HG02884 (cell line): ENCODE results near the gene NAALAD2.
"Not testable (repeated sequence)": the region's sequence is repeated elsewhere in the genome, so short reads cannot be mapped to it uniquely, and the experiment has no call there.

Experiments
- ATAC-seq: cut with Tn5 transposase; IDR thresholded peaks from one replicate; pipeline ENCODE4 v1.9.1; 2021; ENCODE audit warnings: mild to moderate bottlenecking, moderate library complexity; ENCODE audit not compliant: unreplicated experiment

The NAALAD2 gene

GRCh38 chr11:90189011-90189410 is 54.5 kb downstream of the NAALAD2 start:
- ATAC-seq = no peak

GRCh38 chr11:90192869-90193582 is 58.6 kb downstream of the NAALAD2 start:
- peak; percentile 40 for ATAC-seq

- no peak for ATAC-seq
Measured at GRCh38 chr11:90197377-90197776, 62.9 kb downstream of the NAALAD2 start.

GRCh38 chr11:90202342-90202741 is 67.9 kb downstream of the NAALAD2 start:
- no peak for ATAC-seq

- ATAC-seq = no peak
Measured at GRCh38 chr11:90204407-90204806, 69.9 kb downstream of the NAALAD2 start.

GRCh38 chr11:90204832-90205646 is 70.6 kb downstream of the NAALAD2 start:
- ATAC-seq = peak; percentile 78

- not testable (repeated sequence) for ATAC-seq
Measured at GRCh38 chr11:90207992-90208391, 73.5 kb downstream of the NAALAD2 start.

- no peak for ATAC-seq
Measured at GRCh38 chr11:90208857-90209256, 74.4 kb downstream of the NAALAD2 start.

GRCh38 chr11:90213322-90213721 is 78.9 kb downstream of the NAALAD2 start:
- ATAC-seq = no peak

- no peak for ATAC-seq
Measured at GRCh38 chr11:90216611-90217010, 82.1 kb downstream of the NAALAD2 start.

GRCh38 chr11:90218606-90219005 is 84.1 kb downstream of the NAALAD2 start:
- ATAC-seq = no peak

- ATAC-seq = no peak
Measured at GRCh38 chr11:90219438-90219837, 85.0 kb downstream of the NAALAD2 start.

- no peak for ATAC-seq
Measured at GRCh38 chr11:90220391-90220790, 85.9 kb downstream of the NAALAD2 start.

GRCh38 chr11:90221803-90222458 is 87.5 kb downstream of the NAALAD2 start:
- peak; percentile 9 for ATAC-seq

GRCh38 chr11:90222459-90223247 is 88.2 kb downstream of the NAALAD2 start, which contains the start of gene CHORDC1:
Gene CHORDC1 (minus strand): TSS chr11:90223049. CDS start chr11:90222954, 95 bp downstream.
- peak; percentile 85 for ATAC-seq

- ATAC-seq = peak; percentile 45
Measured at GRCh38 chr11:90223248-90223585, 88.8 kb downstream of the NAALAD2 start.

GRCh38 chr11:90228056-90228455 is 93.6 kb downstream of the NAALAD2 start:
- no peak for ATAC-seq

- no peak for ATAC-seq
Measured at GRCh38 chr11:90229791-90230190, 95.3 kb downstream of the NAALAD2 start.

- no peak for ATAC-seq
Measured at GRCh38 chr11:90234977-90235376, 100.5 kb downstream of the NAALAD2 start.

- no peak for ATAC-seq
Measured at GRCh38 chr11:90235526-90235925, 101.1 kb downstream of the NAALAD2 start.

GRCh38 chr11:90237004-90237403 is 102.5 kb downstream of the NAALAD2 start:
- no peak for ATAC-seq
